Stimulated activated CD8-positive, alpha-beta memory T cell treated with anti-CD3 and anti-CD28 coated beads, Interleukin-15, amount 100 ng/mL, for 48 hours (primary cell): ENCODE measurements around the gene ACTRT2.

ENCODE experiments used
- DNase-seq, 2 donors: peaks; one replicate each; pipeline ENCODE4 v3.0.0-alpha.2; 2020; ENCODE audit warnings: low read depth in 2 of 2

ACTRT2 gene

GRCh38 chr1:3053366-3053980, 32.2 kb downstream of the ACTRT2 start:
- no peak for DNase-seq

GRCh38 chr1:3053986-3054385, 32.7 kb downstream of the ACTRT2 start:
- DNase-seq = no peak

- DNase-seq = no peak
These were observed 33.2 kb downstream of the ACTRT2 start for GRCh38 chr1:3054474-3054873.

- DNase-seq = no peak
These were observed 33.8 kb downstream of the ACTRT2 start for GRCh38 chr1:3055051-3055450.

- DNase-seq = no peak
These were observed 35.4 kb downstream of the ACTRT2 start for GRCh38 chr1:3056641-3057040.

- no peak for DNase-seq
These were observed 37.2 kb downstream of the ACTRT2 start for GRCh38 chr1:3058263-3059030.

- no peak for DNase-seq
These were observed 38.9 kb downstream of the ACTRT2 start for GRCh38 chr1:3060127-3060526.

GRCh38 chr1:3060601-3061551, 39.6 kb downstream of the ACTRT2 start:
- DNase-seq = no peak

- DNase-seq = no peak
These were observed 40.3 kb downstream of the ACTRT2 start for GRCh38 chr1:3061566-3061965.

- DNase-seq = no peak
These were observed 40.8 kb downstream of the ACTRT2 start for GRCh38 chr1:3061981-3062615.

GRCh38 chr1:3062616-3063378, 41.5 kb downstream of the ACTRT2 start:
- DNase-seq = no peak

GRCh38 chr1:3063379-3064295, 42.4 kb downstream of the ACTRT2 start:
- no peak for DNase-seq

GRCh38 chr1:3064296-3064850, 43.1 kb downstream of the ACTRT2 start:
- no peak for DNase-seq

GRCh38 chr1:3064901-3065300, 43.6 kb downstream of the ACTRT2 start:
- no peak for DNase-seq

- DNase-seq = no peak
These were observed 44.1 kb downstream of the ACTRT2 start for GRCh38 chr1:3065396-3065795.

GRCh38 chr1:3065797-3066196, 44.5 kb downstream of the ACTRT2 start:
- DNase-seq = no peak

- no peak for DNase-seq
These were observed 45.0 kb downstream of the ACTRT2 start for GRCh38 chr1:3066250-3066711.

GRCh38 chr1:3066826-3067225, 45.6 kb downstream of the ACTRT2 start:
- no peak for DNase-seq

- no peak for DNase-seq
These were observed 46.0 kb downstream of the ACTRT2 start for GRCh38 chr1:3067301-3067670.
